ENCODE measurements around the gene RHOD. TPM values are rescaled to one million over a fixed set of nuclear protein-coding genes. Genes with fewer than 3 reads are reported as not detected.
A peak's percentile ranks its signal among the peaks of the same experiment; 100 is the strongest.

Gene RHOD
- total and polyA plus RNA-seq, 9 of the 15 experiments (the other 6 are each of a cell fraction or from before 2014, with no cell fraction given), result not detected

GRCh38 chr11:67054836-67055523, 1.7 kb upstream of the RHOD start:
- Histone ChIP-seq H2AFZ (ENCODE audit: low read depth, low read length) (0 out of 2 replicates have a peak overlapping the region, but pooled peaks have one; percentile 21), H3K4me3 (no peak overlapping the region), H3K27ac (ENCODE audit: extremely low read depth, low read depth, low read length) (no peak overlapping the region), H3K4me1 (replicated peaks in 1 of 2; ENCODE audit: control insufficient read depth in 2 of 2, insufficient read depth in 2 of 2, low read length in 2 of 2) (peaks cover 26 to 40% of the 10 kb centered on the region in 2 experiments), H3K4me2 (ENCODE audit: insufficient read depth, low read length) (peak overlapping the region; percentile 12; the same call in 1 of the 2 replicates), H3K9me1 (ENCODE audit: control insufficient read depth, insufficient read depth, low read length) (no peaks in the 10 kb centered on the region), H3K79me2 (ENCODE audit: control insufficient read depth, insufficient read depth, low read length) (no peaks in the 10 kb centered on the region), H3K9me3 (replicated peaks; ENCODE audit: control insufficient read depth, insufficient read depth, low read depth, low read length) (no peaks in the 10 kb centered on the region), H4K20me1 (replicated peaks; ENCODE audit: control insufficient read depth, insufficient read depth, low read length) (no peaks in the 10 kb centered on the region), H3K36me3 (ENCODE audit: control insufficient read depth, insufficient read depth, low read length) (no peaks in the 10 kb centered on the region), H3K27me3 (ENCODE audit: control insufficient read depth in 2 of 2, insufficient read depth in 2 of 2, low read length in 2 of 2) (no peaks in the 10 kb centered on the region), H3K9ac (ENCODE audit: insufficient read depth in 1 of 2, low read depth in 2 of 2, low read length in 2 of 2) (peak overlapping the region in 1 of 2 experiments; percentile 76; a peak in 1 of 4 replicates)
- intact Hi-C loops (cut with micrococcal nuclease), result loop anchor here (2.0 kb wide), 1 partner anchor 16 kb away; no protein-coding TSS in a partner anchor
- ChIA-PET CTCF (ENCODE audit: low intra/inter-chr PET ratio) (interaction anchor here (1.0 kb wide), 1 partner anchor 262 kb away, joined by 8 read pairs; no protein-coding TSS in a partner anchor), POLR2A (interaction anchor here (0.6 to 1.5 kb wide), 10 partner anchors 8 to 299 kb away, joined by 3 to 4 read pairs (median 3); partner anchors contain the start of gene POLD4)
- in situ Hi-C loops (cut with MboI), result no loop called here
- ATAC-seq (peak; percentile 69), DNase-seq (ENCODE audit: extremely low read depth in 1 of 4, low spot score in 3 of 4) (peak; percentile 71 to 88 (median 83)), FAIRE-seq (peak; percentile 73)
- WGBS (ENCODE audit: insufficient coverage, low coverage, missing lambda C conversion rate), result 22% methylated on average over 10 of the region's 10 CpGs
- BruUV-seq (replicated peaks), result no TSS peak
- TF ChIP-seq KDM1A (IDR thresholded peaks at IDR 0.05), result peak; percentile 83 to 86
- TF ChIP-seq BRD4 (IDR thresholded peaks at IDR 0.05), result no peak
- 0 out of 2 replicates have a peak, but pooled peaks have one; percentile 32 for TF ChIP-seq ARID1B (IDR thresholded peaks at IDR 0.05)
- TF ChIP-seq ZNF217 (CRISPR knock-in tag; IDR thresholded peaks at IDR 0.05), result no peak
- TF ChIP-seq CBFA2T2 (conservative IDR thresholded peaks at IDR 0.05), result 0 out of 2 replicates have a peak, but pooled peaks have one; percentile 2
- TF ChIP-seq ZEB2 (IDR thresholded peaks at IDR 0.05), result 0 out of 2 replicates have a peak, but pooled peaks have one; percentile 25
- peak; percentile 92 for TF ChIP-seq CHD4 (IDR thresholded peaks at IDR 0.05; ENCODE audit: insufficient read depth, insufficient replicate concordance, low read depth, low read length, poor library complexity, severe bottlenecking)
- no peak for TF ChIP-seq ETS2 (tag; IDR thresholded peaks at IDR 0.05; ENCODE audit: borderline replicate concordance, poor library complexity, severe bottlenecking)
- TF ChIP-seq ZNF311 (CRISPR knock-in tag; IDR thresholded peaks at IDR 0.05), result no peak
- peak; percentile 40; the same call in 1 of the 2 replicates for TF ChIP-seq DPF2 (IDR thresholded peaks at IDR 0.05)
- no peak for TF ChIP-seq DNMT1 (IDR thresholded peaks at IDR 0.05)
- no peak for TF ChIP-seq CREBBP (IDR thresholded peaks at IDR 0.05; ENCODE audit: low read depth, low read length)
- no peak for TF ChIP-seq ZC3H11A (IDR thresholded peaks at IDR 0.05; ENCODE audit: low read depth, low read length)
- TF ChIP-seq DDX20 (tag; IDR thresholded peaks at IDR 0.05; ENCODE audit: low read depth), result no peak
- peak; percentile 29; the same call in 1 of the 2 replicates for TF ChIP-seq RAD51 (IDR thresholded peaks at IDR 0.05; ENCODE audit: borderline replicate concordance, low read depth)
- TF ChIP-seq IRF2 (CRISPR knock-in tag; IDR thresholded peaks at IDR 0.05), result no peak
- TF ChIP-seq KAT7 (CRISPR knock-in tag; IDR thresholded peaks at IDR 0.05; ENCODE audit: borderline replicate concordance), result no peak
- TF ChIP-seq ZFX (CRISPR knock-in tag; IDR thresholded peaks at IDR 0.05), result peak; percentile 13; the same call in 1 of the 2 replicates
- no peak for TF ChIP-seq ZNF277 (CRISPR knock-in tag; IDR thresholded peaks at IDR 0.05; ENCODE audit: borderline replicate concordance)
- peak; percentile 39; the same call in 1 of the 2 replicates for TF ChIP-seq ATF7 (IDR thresholded peaks at IDR 0.05)
- TF ChIP-seq EWSR1 (IDR thresholded peaks at IDR 0.05; ENCODE audit: borderline replicate concordance, low read depth, partially characterized antibody), result no peak
- peak; percentile 70 for TF ChIP-seq MEIS2 (IDR thresholded peaks at IDR 0.05; ENCODE audit: partially characterized antibody)
- TF ChIP-seq ESRRA (IDR thresholded peaks at IDR 0.05; ENCODE audit: borderline replicate concordance, low read depth), result peak; percentile 69

All from K562 (cell line).